ENCODE results near the gene POTEJ.
"Not testable (repeated sequence)": the region's sequence is repeated elsewhere in the genome, so short reads cannot be mapped to it uniquely, and the experiment has no call there.

- not testable (repeated sequence) for TF ChIP-seq TAF1 (conservative IDR thresholded peaks at IDR 0.05); SP1 (IDR thresholded peaks at IDR 0.05); CTCF (IDR thresholded peaks at IDR 0.05; ENCODE audit: low read depth, low read length, missing input control); ATF3 (IDR thresholded peaks at IDR 0.05); RAD21 (IDR thresholded peaks at IDR 0.05); REST (IDR thresholded peaks at IDR 0.05); YY1 (IDR thresholded peaks at IDR 0.05); GABPA (IDR thresholded peaks at IDR 0.05 in 1 of 2, conservative IDR thresholded peaks at IDR 0.05 in 1 of 2); MAX (IDR thresholded peaks at IDR 0.05); HNF4A (conservative IDR thresholded peaks at IDR 0.05); ZBTB33 (IDR thresholded peaks at IDR 0.05); JUND (IDR thresholded peaks at IDR 0.05)
Observed at GRCh38 chr2:130583582-130583981, 27.7 kb upstream of the POTEJ start.

Measured in liver (tissue), 3 donors.